Islet precursor cell (in vitro differentiated cells): ENCODE data around the gene ATCAY.
A peak's percentile ranks its signal among the peaks of the same experiment; 100 is the strongest.
"Not testable (repeated sequence)": the region's sequence is repeated elsewhere in the genome, so short reads cannot be mapped to it uniquely, and the experiment has no call there.

ENCODE experiments used
- DNase-seq: peaks from one replicate; pipeline ENCODE4 v3.0.0-alpha.2; 2018

ATCAY gene

DNA sequence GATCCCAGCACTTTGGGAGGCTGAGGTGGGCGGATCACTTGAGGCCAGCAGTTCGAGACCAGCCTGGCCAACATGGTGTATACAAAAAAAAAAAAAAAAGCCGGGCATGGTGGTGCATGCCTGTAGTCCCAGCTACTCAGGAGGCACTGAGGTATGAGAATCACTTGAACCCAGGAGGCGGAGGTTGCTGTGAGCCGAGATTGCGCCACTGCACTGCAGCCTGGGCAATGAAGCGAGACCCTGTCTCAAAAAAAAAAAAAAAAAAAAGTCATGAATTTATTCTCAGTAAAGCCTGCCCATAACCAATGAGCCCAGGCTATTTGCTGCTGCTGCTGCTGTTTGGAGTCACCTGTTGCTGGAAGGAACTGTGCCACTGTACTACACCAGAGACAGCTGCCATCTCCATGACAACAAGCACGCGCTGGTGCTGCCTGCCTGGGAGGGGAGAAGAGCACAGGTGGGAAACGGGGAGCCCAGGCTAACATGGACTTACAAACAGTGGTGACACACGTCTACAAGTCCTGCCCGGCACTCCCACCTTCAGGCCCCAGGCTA is 23.0 kb upstream of the ATCAY start:
- no peak for DNase-seq

DNA sequence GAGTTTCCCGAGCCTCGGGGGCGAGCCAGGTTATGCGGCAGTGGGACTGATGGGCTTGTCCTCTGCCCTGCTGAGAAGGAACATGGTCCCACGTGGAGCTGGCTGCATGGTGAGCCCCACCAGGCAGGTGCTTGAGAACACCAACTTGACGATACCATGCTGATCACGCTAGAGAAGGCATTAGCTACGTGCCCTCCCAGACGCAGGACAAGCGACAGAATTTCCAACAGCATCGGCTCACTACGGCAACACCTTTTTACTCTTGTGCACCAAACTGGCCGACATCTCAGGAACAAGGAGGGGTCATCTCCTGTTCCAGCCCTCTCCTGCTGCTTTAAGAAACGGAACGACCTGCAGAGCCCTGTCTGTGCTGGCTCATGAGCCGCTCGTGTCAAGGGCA is 20.0 kb upstream of the ATCAY start:
- no peak for DNase-seq

- no peak for DNase-seq
Measured at GRCh38 chr19:3862826-3863500, 17.5 kb upstream of the ATCAY start.

DNA sequence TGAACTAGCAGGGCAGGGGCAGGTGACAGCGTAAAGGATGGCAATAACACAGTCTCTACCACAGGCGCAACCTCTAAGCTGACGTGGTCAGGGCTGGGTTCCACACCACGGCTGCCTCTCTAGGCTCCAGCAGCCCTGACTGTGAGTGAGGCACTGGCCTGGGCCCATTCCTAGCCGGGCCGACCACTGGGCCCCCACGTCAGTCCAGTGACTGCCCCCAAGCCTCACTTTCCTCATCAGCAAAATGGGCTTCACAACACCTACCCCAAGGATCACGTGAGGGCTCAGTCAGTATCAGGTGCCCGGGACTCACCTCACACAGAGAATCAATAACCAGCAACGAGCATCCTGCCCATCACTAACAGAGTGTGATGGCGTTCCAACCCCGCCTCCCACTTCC is 16.8 kb upstream of the ATCAY start:
- no peak for DNase-seq

GRCh38 chr19:3866910-3867638 is 13.4 kb upstream of the ATCAY start:
- no peak for DNase-seq

DNA sequence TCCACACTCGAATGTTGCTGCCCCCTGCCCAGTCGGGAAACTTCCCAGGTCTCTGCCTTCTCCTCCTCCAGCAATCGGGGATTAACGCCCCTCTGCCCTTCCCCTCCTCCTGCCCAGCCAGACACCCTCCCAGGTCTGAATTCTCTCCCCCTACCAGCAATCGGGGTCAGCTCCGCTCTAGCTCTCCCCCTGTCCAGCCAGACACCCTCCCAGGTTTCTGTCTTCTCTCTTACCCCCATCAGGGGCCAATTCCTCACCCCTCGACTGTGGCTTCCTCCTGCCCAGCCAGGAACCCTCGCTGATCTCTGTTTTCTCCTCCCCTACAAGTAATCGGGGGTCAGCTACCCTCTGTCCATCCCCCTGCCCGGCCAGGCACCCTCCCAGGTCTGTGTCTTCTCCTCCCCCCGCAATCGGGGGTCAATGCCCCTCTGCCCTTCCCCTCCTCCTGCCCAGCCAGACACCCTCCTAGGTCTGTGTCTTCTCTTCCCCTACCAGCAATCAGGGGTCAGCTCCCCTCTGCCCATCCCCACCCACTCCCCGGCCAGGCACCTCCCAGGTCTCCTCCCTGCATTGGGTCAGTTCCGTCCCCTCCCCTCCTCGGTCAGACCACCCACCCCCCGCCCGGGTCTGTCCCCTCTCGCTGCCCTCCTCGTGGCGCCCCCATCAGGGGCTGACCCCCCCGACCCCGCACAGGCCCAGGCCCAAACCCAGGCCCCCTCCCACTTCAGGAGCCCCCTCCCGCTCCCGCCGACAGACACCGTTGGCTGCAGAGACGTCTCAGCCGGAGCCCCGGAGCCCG is 12.3 kb upstream of the ATCAY start:
- peak; percentile 62 for DNase-seq

DNA sequence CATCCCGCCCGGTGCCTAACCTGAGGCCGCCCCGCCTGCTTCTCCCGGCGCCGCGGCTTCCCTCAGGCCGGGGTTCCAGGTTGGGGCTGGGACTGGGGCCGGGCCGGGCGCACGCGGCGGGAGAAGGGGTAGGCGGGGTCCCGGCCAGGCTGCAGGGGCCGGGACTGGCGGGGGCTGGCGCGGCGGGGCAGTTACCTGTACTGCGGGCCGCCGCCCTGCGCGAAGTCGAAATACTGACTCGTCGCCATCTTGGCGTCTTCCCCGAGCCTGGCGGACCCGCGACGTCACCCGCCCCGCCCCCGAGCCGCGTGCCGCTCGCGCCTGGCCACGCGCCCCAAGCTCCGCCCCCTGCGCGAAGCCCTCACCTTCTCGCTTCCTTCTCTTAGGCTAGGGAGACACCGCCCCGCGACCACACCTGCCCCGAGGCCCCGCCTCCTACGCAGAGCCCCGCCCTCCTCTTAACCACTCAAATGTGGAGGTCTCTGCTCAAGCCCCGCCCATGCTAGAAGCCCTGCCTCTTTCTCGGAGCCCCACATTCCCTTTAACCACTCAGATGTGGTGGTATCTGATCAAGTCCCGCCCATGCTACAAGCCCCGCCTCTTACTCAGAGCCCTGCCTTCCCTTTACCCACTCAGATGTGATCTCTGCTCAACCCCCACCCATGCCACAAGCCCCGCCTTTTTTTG is 11.6 kb upstream of the ATCAY start, which contains the start of gene ZFR2:
Gene ZFR2, minus strand, starts transcription at position 269 of the 687 bp plus-strand sequence. Its CDS starts 21 bp downstream, at position 248.
- DNase-seq = peak; percentile 69

DNA sequence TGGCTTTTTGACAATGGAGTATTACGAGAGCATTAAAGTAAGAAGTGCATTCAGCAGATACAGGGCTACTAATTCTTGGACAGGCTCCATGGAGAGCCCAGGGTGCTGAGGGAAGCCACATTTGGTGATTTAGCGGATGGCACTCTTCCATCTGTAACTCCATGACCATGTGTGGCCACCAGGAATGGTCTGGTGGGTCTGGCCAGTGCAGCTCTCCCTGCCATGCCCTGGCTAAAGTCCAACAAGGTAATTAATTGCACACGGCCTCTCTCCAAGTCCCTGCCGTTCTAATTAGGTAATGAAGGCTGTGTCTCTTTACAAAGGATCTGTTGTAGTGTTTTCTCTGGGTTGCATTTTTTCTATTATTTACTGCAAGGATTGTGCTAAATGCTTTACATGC is 7.3 kb upstream of the ATCAY start:
- no peak for DNase-seq

DNA sequence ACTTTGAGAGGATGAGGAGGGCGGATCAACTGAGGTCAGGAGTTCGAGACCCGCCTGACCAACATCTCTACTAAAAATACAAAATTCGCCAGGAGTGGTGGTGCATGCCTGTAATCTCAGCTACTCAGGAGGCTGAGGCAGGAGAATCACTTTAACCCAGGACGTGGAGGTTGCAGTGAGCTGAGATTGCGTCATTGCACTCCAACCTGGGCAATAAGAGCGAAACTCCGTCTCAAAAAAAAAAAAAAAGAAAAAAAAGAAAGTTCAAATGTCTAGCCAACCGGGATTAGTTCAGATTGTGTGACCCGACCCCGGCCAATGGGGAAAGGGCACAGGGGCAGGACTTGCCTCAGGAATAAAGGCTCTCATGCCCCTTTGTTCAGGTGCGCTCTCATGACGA is 5.8 kb upstream of the ATCAY start:
- DNase-seq = not testable (repeated sequence)

DNA sequence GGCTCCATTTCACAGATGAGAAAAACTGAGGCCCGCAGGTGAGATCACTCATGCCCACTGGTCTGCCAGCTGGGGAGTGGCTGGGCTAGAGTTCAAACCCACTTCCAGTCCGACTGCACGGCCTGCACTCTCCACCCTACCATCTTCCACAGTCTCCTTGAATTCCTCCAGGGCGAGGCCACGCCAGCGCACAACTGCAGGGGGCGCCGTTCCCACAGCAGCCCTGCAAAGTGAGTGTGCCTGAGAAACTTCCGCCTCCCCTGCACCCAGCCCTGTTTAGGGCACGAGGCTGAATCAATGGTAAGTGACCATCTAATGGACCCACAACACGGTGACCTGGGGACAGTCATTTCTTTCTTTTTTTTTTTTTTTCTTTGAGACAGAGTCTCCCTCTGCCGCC is 829 bp upstream of the ATCAY start:
- no peak for DNase-seq

GRCh38 chr19:3881272-3882040 is 971 bp downstream of the ATCAY start:
- no peak for DNase-seq

DNA sequence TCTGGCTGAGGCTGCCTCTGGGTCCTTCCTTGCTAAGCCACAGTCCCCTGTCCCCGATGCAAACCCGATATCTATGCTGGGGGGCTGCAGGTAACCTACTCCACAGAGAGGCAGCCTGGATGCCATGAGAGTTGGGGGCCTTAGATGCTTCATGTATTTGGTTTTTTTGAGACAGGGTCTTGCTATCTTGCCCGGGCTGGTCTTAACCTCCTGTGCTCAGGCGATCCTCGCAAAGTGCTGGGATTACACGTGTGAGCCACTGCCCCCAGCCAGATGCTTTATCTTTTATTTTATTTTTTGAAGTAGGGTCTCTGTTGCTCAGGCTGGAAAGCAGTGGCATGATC is 1.5 kb downstream of the ATCAY start:
- DNase-seq = no peak

DNA sequence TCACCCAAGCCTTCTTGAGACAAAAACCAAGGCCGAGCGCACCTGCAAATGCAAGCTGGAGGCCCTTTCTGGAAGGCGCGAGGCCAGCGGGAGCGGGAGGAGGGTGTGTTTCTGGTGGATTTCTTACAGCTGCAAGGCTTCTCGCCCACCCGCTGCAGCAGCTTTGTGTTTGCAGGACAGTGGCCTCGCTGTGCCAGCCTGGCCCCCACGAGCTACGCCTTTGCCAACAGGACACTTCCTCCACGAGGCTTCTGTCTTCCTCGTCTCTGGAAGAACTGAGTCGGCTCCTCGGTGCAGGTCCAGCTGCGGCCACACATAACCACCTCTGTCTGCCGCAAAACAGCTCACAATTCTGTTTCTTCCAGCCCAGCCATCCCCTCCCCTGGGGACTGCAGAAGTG is 10.1 kb downstream of the ATCAY start:
- no peak for DNase-seq

- no peak for DNase-seq
Measured at GRCh38 chr19:3893509-3894179, 13.2 kb downstream of the ATCAY start.

DNA sequence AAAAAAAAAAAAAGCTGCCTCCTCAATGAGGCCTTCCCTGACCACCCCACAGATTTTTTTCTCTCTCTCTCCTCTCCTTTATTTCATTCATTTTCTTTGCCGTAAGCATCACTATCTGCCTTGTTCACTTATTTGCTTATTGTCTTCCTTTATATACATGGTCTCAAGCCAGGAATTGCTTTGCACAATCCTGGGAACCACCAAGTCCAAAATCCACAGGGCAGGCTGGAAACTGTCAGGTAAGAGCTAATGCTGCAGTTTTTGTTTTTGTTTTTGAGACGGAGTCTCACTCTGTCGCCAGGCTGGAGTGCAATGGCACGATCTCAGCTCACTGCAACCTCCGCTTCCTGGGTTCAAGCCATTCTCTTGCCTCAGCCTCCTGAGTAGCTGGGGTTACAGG is 14.5 kb downstream of the ATCAY start:
- DNase-seq = not testable (repeated sequence)

GRCh38 chr19:3895788-3896187 is 15.3 kb downstream of the ATCAY start:
- DNase-seq = no peak

GRCh38 chr19:3897936-3898335 is 17.5 kb downstream of the ATCAY start:
- DNase-seq = no peak

DNA sequence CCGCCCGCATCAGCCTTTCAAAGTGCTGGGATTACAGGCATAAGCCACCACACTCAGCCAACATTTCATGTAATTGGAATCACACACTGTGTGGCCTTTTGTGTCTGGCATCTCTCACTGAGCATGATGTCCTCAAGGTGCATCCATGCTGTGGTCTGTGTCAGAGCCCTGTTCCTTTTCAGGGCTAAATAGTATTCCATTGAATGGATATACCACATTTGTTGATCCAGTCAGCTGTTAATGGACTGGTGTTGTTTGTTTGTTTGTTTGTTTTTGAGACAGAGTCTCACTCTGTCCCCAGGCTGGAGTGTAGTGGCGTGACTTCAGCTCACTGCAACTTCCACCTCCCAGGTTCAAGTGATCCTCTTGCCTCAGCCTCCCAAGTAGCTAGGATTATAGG is 17.9 kb downstream of the ATCAY start:
- no peak for DNase-seq

GRCh38 chr19:3899531-3900294 is 19.2 kb downstream of the ATCAY start:
- no peak for DNase-seq

GRCh38 chr19:3902317-3902973 is 22.0 kb downstream of the ATCAY start:
- DNase-seq = no peak
